Upper lobe of left lung (tissue), 4 donors: ENCODE measurements around the gene FCRLA.

Experiments
- CTCF ChIP-seq, 6 experiments: fragments of 450-650 bp in 4 of 6; fragments of 200-600 bp in 2 of 6; sonication (generic) in 2 of 6; IDR thresholded peaks; one replicate each; pipeline ENCODE4 v1.5.1; 2016 to 2019; ENCODE audit warnings: antibody characterized with exemption in 6 of 6
- EP300 ChIP-seq, 4 donors: sonication (generic); formaldehyde crosslinking; IDR thresholded peaks; one replicate each; pipeline ENCODE4 v1.5.1; 2017; ENCODE audit warnings: antibody characterized with exemption in 4 of 4, control low read depth in 2 of 4
- POLR2AphosphoS5 ChIP-seq, 2 donors: sonication (generic); formaldehyde crosslinking; IDR thresholded peaks; one replicate each; pipeline ENCODE4 v1.5.1; 2017; ENCODE audit warnings: antibody characterized with exemption in 2 of 2

GRCh38 chr1:161735837-161736236, 28.8 kb downstream of the FCRLA start:
- TF ChIP-seq POLR2AphosphoS5 (IDR thresholded peaks at IDR 0.05) (no peak), EP300 (IDR thresholded peaks at IDR 0.05) (no peak), CTCF (IDR thresholded peaks at IDR 0.05) (no peak)
